HG03439 (cell line): ENCODE data around the gene CIART.
"Not testable (repeated sequence)": the region's sequence is repeated elsewhere in the genome, so short reads cannot be mapped to it uniquely, and the experiment has no call there.

Experiments used
- ATAC-seq: cut with Tn5 transposase; IDR thresholded peaks from one replicate; pipeline ENCODE4 v1.9.1; 2021; ENCODE audit warnings: mild to moderate bottlenecking, moderate library complexity; ENCODE audit not compliant: unreplicated experiment

CIART gene

GRCh38 chr1:150281758-150282557 lies at the start of gene CIART:
Gene CIART, plus strand, starts transcription at chr1:150282554. Its CDS starts 714 bp downstream, at chr1:150283268.
- ATAC-seq: no peak

DNA sequence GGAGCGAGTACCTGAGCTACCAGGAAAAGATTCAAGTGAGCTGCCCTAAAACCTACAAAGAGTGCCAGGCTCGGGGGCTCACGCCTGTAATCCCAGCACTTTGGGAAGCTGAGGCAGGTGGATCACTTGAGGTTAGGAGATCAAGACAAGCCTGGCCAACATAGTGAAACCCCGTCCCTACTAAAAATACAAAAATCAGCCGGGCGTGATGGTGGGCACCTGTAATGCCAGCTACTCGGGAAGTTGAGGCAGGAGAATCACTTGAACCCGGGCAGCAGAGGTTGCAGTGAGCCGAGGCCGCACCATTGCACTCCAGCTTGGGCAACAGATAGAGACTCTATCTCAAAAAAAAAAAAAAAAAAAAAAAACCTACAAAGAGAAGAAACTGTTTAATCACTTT lies 49.4 kb upstream of the CIART start:
- not testable (repeated sequence) for ATAC-seq

- no peak for ATAC-seq
Measured at GRCh38 chr1:150233359-150234308, 48.7 kb upstream of the CIART start.

DNA sequence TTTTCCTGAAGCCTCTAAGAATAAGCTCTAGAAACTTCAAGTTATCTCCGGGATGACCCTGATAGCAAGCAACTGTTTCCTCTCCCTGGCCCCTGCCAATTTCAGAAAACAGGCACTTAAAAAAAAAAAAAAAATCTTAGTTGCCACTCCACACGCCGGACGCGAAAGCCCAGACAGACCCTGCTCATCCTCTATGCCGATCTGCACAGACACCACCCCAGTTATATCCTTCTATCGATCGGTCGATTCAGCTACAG lies 48.1 kb upstream of the CIART start:
- no peak for ATAC-seq

- peak; percentile 56 for ATAC-seq
Measured at GRCh38 chr1:150234566-150235293, 47.6 kb upstream of the CIART start.

GRCh38 chr1:150235294-150235851 lies 47.0 kb upstream of the CIART start:
- ATAC-seq: peak; percentile 1

DNA sequence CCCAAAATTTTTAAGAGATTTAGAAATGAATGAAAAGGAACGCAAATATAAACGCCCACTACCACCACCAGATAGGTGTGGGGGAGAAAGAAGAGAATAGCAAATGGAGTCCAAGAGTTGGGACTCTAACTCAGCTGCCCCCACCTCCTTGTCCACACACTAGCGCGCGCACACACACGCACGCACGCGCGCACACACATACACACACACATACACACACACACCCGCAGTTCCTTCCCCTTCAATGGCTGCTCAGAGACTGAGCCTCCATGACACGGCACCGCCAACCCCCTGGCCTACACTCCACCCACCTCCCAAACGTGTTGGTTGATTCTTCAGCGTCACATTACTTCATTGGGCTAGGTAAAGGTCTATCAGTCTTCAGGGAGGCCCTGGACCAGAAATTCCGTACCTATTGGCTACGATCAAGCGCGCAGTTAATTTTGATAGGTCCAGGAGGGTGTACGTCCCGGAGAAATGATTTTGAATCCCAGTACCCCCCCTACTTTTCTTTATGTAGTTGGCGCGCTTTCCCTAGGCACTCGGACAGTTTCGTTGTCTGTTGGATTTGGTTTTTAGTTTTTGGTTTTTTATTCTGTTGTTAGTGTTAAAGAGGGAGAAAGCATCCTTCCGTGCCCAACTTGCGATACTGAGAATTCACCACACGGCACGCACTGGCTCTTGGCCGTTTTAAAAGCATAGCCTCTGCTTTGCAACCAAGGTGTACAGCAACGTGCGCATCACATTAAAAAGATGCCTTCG lies 46.3 kb upstream of the CIART start, which contains the start of gene ANP32E:
TSS of gene ANP32E (minus strand) at position 261 of the 762 bp plus-strand sequence. CDS start 326 bp downstream, outside the sequence.
- peak; percentile 85 for ATAC-seq

DNA sequence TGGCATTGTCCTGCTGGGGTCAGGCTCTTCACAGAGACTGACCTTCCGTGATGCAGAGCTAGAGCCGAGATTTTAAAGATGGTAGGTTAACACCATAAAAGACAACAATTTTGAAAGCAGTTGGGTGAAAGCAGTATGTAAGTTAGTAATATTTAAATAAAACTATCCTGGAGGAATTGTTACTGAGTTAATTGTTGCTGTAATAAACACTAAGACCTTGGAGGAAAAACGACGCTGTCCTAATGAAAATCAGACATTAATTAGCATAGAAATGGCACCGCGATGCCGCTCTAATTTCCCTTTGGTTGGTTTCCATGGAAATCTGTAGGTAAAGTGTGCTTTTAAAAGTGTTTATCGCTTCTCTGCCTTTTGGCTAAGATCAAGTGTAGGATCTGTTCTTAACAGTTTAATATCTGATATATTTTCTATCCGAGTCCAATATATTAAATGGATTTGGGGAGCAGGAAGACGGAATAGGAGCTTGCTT lies 45.7 kb upstream of the CIART start:
- no peak for ATAC-seq

GRCh38 chr1:150237176-150237575 lies 45.2 kb upstream of the CIART start:
- ATAC-seq: not testable (repeated sequence)

- no peak for ATAC-seq
Measured at GRCh38 chr1:150237746-150238145, 44.6 kb upstream of the CIART start.

- no peak for ATAC-seq
Measured at GRCh38 chr1:150243003-150243402, 39.4 kb upstream of the CIART start.

- ATAC-seq: no peak
Measured at GRCh38 chr1:150249936-150250335, 32.4 kb upstream of the CIART start.

- ATAC-seq: no peak
Measured at GRCh38 chr1:150256198-150256553, 26.2 kb upstream of the CIART start.

DNA sequence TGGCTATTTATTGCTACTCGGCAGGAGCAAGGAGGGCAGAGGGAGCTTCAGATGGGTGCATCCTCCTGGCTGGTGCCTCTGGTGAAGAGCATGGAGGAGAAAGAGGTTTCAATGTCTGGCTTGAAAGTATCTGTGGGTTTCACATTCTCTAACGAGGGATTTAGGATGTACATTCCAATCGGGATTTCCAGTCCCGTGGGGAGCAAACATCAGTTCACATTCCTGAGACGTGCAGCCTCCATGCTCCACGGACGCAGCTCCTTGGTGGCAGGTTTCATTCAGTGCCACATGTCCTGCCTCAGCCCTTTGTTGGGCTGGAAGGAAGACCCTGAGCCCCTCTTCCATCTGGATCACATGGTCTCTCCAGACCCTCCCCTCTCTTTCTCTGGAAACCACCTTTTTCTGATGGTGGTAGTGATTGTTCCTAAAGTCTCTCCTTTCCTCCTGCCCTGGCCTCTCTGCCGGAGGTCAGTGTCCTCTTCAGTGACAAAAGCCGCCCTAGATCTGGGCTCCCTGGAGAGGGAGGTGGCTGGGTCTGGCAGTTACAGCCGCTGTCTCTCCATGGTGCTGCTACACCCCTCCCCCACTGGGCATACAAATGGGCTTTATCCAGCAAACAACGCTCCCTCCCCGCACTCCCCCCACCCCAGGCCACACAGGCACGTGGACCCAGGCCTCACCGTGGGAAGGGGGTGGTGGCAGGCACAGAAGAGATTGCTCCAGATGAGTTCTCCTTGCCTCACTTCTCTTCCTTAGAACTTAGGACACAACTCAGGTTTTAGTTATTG lies 25.6 kb upstream of the CIART start:
- no peak for ATAC-seq

DNA sequence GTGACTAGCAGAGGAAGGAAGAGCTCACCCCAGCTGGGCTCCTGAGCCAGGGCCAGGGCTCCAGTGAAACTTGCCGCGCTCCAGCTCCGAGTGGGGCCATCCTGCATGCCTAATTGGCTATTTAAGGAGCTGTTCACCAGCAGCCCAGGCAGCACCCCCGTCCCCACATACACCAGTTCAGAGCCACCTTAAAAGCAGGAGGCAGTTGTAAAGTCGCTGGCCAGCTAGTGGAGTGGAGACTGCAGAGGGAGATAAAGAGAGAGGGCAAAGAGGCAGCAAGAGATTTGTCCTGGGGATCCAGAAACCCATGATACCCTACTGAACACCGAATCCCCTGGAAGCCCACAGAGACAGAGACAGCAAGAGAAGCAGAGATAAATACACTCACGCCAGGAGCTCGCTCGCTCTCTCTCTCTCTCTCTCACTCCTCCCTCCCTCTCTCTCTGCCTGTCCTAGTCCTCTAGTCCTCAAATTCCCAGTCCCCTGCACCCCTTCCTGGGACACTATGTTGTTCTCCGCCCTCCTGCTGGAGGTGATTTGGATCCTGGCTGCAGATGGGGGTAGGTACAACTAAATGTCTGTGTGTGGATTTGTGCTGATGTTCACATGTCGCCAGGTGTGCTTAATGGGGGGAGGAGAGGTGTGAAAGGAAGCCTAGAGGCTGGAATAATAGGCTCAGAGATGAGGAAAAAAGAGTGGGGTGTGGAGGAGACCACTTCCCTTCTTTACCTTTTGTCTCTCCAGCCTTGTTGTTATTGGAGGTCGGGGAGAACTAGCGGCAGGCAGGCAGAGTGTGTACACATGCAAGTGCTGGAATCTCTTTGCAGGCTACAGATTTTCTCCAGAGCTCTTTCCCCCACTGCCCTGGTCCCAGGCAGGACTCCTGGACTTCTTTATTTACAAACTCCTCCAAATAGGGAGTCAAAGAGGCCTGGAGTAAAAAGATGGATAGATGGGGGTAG lies 24.4 kb upstream of the CIART start, which contains the start of gene CA14:
TSS of gene CA14 (plus strand) at position 151 of the 962 bp plus-strand sequence. CDS start at position 506, 355 bp downstream.
- ATAC-seq: no peak

DNA sequence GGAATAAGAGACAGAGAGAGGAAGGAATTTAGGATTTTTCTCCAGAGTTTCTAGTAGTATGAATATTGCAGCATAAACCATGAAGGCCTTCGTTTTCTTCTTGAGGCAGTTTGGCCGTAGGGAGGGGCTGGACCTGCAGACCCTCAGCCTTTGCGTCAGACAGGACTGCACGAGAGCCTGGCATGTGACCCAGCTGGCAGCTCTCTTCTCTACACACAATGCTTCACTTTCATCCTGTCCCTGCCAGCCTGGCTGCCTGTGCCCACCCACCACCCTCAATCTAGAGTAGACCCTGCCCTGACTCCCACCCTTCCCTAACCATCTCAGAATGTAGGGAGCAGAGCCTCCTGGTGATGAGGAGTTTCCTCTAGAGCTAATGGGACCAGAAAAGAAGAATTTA lies 23.1 kb upstream of the CIART start:
- ATAC-seq: no peak

DNA sequence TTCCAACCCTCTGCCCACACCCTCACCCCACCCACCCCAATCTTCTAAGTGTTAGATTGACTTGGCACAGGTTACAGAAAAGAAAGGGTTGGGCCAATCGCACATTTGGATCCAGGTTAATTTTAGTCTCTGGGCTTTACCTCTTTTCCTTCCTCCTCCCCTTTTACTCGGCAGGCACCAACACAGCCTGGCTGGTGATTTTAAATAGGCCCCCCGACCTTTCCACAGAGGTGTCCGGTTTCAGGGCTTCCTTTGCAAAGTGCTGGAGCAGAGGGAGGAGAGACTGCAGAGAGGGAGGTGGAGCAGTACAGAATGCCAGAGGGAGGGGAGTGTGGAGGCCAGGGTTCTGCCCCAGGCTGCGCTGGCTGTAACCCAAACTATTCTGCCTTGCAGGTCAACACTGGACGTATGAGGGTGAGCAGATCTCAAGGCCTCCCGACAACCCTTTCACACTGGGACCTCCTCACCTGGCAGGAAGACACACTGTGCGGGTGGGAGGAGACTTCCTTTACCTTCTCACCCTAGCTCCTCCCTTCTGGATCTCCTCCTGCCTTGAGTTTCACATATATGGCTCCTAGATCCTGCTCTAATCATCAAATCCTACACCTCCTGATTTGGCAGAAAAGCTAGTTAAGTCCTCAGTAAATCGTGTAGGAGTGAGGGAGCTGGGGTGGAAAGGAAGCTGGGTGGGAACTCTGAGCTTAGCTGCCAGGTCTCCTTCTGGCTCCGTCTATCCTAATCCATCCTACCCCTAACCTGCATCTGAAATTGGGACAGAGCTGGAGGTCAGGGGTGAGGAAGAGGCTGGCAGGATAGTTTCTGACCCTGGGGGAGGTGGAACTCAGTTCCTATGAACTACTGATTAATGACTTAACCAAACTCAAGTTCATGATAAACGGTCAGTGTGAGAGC lies 22.3 kb upstream of the CIART start:
- no peak for ATAC-seq
